GM18873 (cell line): ENCODE results near the gene DBNL.
"Not testable (repeated sequence)": the region's sequence is repeated elsewhere in the genome, so short reads cannot be mapped to it uniquely, and the experiment has no call there.

Experiments used
- ATAC-seq: cut with Tn5 transposase; IDR thresholded peaks from one replicate; pipeline ENCODE4 v1.9.1; 2021; ENCODE audit warnings: mild to moderate bottlenecking, moderate library complexity, moderate number of reproducible peaks; ENCODE audit not compliant: unreplicated experiment, low FRiP score

DBNL gene

GRCh38 chr7:44040493-44040891, 4.0 kb upstream of the DBNL start:
- ATAC-seq = not testable (repeated sequence)

- no peak for ATAC-seq
These were observed 2.3 kb upstream of the DBNL start for GRCh38 chr7:44042221-44042620.

- ATAC-seq = no peak
These were observed 600 bp upstream of the DBNL start for GRCh38 chr7:44043902-44044301.

- ATAC-seq = no peak
These were observed 918 bp downstream of the DBNL start for GRCh38 chr7:44045226-44046014.

- ATAC-seq = peak; percentile 60
These were observed 2.0 kb downstream of the DBNL start for GRCh38 chr7:44046321-44047061.

GRCh38 chr7:44048031-44048795, 3.7 kb downstream of the DBNL start:
- no peak for ATAC-seq

- no peak for ATAC-seq
These were observed 5.8 kb downstream of the DBNL start for GRCh38 chr7:44050121-44050914.

- ATAC-seq = no peak
These were observed 6.5 kb downstream of the DBNL start for GRCh38 chr7:44050915-44051560.

GRCh38 chr7:44051611-44052220, 7.2 kb downstream of the DBNL start:
- ATAC-seq = no peak

GRCh38 chr7:44052771-44053365, 8.4 kb downstream of the DBNL start:
- no peak for ATAC-seq

GRCh38 chr7:44056681-44057080, 12.2 kb downstream of the DBNL start:
- no peak for ATAC-seq

GRCh38 chr7:44057181-44057848, 12.8 kb downstream of the DBNL start:
- no peak for ATAC-seq

- ATAC-seq = no peak
These were observed 13.6 kb downstream of the DBNL start for GRCh38 chr7:44057849-44058758.

GRCh38 chr7:44058759-44059218, 14.3 kb downstream of the DBNL start:
- no peak for ATAC-seq

GRCh38 chr7:44059219-44060090, 15.0 kb downstream of the DBNL start:
- ATAC-seq = no peak
